Measurements from ENCODE around the gene CCDC90B.

GRCh38 chr11:83312430-83312829 is 26.3 kb upstream of the CCDC90B start:
- TF ChIP-seq, protein P1, sequence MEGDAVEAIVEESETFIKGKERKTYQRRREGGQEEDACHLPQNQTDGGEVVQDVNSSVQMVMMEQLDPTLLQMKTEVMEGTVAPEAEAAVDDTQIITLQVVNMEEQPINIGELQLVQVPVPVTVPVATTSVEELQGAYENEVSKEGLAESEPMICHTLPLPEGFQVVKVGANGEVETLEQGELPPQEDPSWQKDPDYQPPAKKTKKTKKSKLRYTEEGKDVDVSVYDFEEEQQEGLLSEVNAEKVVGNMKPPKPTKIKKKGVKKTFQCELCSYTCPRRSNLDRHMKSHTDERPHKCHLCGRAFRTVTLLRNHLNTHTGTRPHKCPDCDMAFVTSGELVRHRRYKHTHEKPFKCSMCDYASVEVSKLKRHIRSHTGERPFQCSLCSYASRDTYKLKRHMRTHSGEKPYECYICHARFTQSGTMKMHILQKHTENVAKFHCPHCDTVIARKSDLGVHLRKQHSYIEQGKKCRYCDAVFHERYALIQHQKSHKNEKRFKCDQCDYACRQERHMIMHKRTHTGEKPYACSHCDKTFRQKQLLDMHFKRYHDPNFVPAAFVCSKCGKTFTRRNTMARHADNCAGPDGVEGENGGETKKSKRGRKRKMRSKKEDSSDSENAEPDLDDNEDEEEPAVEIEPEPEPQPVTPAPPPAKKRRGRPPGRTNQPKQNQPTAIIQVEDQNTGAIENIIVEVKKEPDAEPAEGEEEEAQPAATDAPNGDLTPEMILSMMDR (IDR thresholded peaks at IDR 0.05) = no peak
- no peak for TF ChIP-seq POLR2A (IDR thresholded peaks at IDR 0.05)
